Measurements from ENCODE around the gene CADPS.

CADPS gene

DNA sequence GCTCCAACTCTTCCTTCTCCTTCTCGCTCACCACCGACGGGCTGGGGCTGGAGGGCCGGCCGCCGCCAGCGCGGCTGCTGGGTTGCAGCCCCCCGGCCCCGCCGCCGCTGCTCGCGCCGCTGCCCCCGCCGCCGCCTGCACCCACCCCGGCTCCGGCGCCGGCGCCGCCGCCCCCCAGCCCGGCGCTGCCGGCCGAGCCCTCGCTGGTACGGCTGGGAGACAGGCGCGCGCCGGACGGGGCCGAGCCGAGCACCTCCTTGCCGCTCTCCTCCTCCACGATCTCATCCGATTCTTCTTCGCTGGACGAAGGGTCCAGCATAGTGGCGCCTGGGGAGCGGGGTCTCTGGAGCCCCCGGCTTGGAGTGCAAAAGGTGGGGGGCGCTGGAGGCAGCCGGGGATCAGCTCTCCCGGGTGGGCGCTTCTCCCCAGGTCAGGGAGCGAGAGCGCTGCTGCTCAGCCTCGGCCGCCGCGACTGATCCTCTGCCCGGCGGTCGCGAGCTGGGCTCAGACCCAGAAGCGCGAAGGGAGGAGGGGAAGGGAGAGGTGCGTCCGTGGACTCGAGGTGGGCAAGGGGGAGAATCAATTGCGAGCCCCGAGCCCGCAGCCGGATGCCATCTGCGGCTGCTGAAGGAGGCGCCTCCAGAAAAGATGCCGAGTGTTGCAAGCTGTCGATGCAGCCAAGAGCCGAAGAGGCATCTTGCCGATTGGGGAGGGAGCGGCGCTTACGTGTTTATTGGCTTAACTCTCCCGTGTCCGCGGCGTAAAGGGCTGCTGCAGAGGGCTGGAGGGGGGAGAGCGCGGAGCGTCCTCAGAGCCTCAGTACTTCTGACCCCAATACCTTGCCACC lies at the start of gene CADPS:
CADPS (minus strand) TSS at position 706 of the 847 bp plus-strand sequence; CDS start at position 319, 387 bp downstream.
- DNase-seq: peak; percentile 22

DNA sequence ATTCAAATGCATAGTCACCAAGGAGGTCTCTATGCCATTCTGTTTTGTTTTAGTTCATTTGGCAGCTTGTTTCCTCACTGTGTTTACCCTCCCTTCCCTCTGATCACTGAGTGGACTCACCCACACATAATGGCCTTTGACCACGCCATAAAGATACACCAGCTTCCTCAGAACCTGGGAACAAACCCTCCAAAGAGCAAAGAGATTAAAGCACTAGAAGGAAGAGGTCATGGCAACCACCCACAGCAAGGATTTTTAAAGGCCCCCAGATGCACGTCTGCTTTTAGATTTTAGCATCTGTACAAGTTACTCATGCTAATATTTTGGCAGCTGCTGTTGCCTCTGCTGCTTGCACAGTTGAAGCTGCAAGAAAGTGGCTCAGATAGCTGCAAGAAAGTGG lies 47.9 kb upstream of the CADPS start:
- DNase-seq: no peak

DNA sequence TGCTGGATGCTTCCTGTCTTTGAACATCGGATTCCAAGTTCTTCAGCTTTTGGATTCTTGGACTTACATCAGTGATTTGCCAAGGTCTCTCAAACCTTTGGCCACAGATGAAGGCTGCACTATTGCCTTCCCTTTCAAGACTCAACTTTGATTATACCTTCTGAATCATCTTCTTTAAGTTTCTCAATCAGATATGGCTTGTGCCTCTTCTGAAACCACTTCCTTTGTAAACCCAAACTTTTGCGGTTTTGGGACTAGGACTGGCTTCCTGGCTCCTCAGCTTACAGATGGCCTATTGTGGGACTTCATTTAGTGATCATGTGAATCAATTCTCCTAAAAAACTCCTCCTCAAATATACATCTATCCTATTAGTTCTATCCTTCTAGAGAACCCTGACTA lies 47.1 kb upstream of the CADPS start:
- no peak for DNase-seq

DNA sequence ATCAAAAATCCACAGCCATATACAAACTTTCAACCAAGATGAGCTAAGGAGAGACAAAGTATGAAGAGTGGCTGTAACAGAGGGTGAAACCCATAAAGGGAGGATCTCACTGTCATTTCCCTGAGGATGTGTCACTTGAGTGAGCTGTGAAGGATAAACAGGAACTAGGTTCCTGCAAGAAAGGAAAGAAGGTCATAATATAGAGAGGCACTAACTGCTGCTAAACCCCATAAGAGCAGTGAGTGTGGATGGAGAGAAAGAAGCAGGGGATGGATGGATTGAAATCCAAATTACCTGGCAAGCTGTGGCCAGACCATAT lies 45.2 kb upstream of the CADPS start:
- DNase-seq: no peak

DNA sequence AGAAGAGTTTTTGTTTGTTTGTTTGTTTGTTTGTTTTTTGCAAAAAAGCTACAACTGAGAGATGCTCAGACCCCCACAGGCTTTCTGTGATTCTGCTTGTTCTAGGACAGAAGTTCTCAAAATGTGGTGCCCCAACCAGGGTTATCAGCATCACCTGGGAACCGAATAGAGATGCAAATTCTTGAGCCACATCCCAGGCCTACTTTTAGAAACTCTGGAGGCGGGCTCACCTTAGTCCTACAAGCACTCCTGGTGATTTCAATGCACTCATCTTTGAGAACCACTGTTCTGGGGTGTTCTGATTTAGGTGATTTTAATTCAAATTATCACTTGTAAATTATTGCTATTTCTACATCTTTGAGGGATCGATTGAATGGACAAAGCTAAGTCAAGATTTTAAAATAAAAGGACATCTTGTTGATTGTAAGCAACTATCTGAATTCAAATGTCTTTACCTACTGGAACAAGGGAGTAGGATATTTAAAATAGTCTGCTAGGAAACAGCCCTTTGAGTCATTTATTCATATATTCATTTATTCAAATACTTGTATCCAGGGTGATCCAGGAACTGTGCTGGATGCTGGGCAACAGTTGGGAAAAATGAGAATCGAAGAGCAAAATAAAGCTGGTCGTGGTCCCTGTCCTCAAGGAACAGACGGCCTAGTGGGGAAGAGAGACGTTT lies 44.7 kb upstream of the CADPS start:
- no peak for DNase-seq

DNA sequence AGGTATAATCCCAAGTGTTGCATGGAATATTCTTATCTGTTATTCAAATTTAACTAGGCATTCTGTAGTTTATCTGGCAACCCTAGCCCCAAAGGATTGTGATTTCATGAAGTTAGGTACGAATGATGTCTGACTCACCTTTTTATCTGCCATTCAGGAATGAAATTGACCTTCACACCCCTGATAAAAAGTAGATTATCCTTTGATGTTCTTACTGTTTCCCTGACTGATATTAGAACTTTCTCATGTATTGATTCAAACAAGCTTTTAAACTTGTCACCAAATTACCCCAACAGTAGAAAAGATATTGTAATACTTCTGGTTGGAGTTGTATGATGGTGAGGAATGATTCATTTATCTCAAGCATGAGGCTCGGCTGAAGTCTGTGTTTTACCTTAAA lies 43.6 kb upstream of the CADPS start:
- no peak for DNase-seq

DNA sequence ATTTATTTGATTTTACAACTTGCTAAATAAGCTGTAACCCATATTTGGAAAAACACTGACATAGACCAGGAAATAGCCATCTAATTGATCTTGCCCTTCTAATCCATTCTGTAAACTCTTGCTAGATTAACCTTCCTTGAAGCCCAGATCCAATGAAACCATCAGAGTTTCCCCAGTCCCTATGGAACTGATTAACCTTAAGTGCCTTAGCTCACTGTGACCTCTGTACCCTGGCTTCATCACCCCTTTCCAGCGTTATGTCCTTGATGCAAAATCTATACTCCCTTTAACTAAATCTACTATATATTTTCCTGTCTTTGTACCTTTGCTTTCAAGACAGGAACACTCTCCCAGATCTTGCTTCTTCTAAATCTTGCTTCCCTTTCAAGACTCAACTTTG lies 42.9 kb upstream of the CADPS start:
- DNase-seq: no peak

DNA sequence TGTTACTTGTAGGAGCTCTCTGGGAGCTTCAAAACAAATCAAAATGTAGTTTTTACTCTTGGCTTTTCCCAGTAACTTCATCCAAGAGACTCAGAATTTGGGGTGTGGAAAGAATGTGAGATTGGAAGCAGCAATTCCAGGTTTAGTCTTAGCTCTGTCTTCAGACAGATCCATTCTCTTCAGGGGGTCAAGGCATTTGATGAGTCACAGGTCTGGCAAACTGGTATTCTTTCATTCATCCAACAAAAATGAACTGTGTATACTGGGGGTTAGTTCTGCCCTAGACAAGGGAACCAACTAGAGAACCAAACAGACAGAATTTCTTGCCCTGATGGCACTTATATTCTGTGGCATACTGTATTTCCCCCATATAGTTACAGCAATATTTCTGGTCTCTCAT lies 36.3 kb upstream of the CADPS start:
- DNase-seq: no peak

DNA sequence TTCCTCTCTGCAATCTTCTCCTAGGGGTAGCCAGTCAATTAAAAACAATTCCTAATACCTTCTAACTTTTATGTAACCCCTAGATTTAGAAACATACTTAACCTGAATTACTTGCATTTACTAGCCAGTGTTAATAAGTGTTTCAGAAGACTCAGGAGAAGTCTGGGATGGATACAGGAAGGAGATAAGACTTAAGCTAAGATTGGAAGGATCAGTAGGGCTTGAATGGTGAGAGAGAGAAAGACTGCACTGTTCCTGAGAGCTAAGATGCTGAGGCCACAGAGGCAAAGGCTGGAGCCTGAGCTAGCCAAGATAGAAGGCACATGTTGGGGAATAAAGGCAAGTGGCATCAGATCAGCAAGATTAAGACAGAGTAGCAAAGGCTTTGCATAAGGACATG lies 30.1 kb upstream of the CADPS start:
- DNase-seq: no peak

DNA sequence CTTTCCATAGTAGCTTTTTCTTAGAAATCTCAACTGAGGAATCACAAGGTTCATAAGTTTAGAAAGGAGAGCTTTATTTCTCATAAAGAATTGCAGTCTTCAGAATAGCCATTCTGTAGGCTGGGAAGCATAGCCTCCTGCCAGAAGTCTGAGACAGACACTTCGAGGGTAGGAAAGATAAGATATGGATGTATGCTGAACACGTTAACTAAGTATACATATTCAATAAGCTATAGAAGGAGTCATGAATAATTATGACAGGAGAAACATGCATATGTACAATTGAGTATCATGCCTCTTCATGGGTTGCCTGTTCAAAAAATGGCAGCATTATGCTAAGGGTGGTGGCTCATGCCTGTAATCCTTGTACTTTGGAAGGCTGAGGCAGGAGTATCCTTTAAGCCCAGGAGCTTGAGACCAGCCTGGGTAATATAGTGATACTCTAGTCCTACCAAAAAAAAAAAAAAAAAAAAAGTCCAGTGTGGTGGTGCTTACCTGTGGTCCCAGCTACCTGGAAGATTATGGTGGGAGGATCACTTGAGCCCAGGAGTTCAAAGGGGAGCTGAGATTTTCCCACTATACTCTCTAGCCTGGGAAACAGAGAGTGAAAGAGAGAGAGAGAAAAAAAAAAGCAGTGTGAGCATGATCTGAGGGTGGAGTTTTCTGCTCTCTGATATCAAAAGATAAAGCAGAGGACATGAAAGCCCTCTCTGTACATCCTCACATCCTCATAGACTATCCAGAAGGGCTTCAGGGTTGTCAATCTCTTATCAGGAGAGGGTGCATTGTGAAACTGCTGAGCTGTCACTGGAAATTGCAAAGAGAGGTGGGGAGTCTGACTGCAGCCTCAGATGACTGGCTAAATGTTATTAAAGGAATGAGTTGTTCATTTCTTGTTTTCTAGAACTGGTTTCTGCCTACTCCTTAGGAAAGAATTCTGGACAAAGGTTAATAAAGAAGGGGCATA lies 23.6 kb upstream of the CADPS start:
- DNase-seq: no peak

DNA sequence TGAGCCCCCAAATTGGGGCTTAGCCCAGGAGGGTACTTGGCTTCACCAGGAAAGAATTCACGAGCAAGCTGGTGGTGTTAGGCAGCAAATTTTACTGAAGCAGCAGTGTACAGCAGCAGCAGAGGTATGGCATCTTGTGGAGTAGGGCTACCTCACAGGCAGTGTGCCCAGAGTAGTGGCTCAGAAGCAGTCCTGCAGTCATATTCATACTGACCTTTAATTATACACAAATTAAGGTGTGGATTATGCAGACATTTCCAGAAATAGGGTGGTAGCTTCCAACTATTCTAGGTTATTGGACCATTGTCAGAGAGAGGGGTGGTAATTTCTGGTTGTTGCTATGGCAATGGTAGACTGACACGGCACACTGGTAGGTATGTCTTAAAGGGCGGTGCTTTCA lies 20.7 kb upstream of the CADPS start:
- no peak for DNase-seq

DNA sequence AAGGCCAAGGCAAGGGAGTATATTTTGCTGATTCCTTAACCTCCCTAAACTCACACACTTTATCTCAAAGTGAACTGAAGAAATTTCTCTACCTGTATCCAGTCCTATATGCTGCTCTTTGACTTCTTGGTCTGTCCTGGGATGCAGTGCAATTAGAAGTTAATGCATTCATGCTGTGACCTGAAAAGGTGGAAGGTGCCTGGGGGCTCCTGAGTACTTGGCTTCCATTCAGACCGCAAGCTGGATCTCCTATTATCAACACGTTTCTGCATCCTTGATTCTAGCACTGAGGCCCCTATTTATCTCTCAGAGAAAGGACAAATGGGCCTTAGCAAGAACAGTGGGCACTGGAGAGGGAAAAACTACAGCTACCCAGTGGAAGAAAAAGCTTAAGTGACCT lies 17.7 kb upstream of the CADPS start:
- DNase-seq: no peak

DNA sequence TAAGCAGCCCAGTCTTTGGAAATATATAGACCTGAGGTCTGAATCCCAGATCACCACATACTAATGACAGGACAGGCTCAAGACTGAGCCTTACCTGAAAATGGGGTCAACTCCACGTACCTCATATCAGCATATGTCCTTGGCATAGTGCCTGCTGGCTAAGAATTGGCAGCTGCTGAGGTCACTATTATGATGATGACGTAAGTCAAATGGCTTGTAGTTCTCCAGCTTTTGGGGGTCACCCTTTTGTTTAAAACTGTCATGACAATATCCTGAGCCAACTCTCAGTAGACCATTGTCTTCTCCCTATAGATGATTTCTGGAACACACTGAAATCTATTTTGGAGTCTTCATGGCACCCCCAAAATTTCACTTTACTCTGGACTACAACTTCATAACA lies 16.8 kb upstream of the CADPS start:
- DNase-seq: no peak

DNA sequence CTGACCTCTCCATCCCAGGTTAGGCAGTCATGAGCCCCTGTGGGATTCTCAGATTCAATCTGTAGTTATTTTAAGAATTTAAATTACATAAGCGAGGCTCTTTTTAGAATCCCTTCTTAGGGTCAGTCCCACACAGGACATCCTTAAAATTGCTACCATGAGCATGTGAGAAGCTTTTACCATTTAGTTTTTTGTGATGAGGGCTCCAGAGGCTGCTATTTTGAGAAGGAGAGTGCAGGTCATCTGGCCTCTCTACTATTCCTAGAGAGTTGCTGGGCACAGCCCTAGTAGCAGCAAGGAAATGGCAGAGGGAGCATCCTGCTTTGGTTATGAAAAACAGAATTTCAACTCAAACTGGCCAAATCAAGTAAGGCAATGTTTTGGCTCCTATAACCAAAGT lies 13.6 kb upstream of the CADPS start:
- no peak for DNase-seq

DNA sequence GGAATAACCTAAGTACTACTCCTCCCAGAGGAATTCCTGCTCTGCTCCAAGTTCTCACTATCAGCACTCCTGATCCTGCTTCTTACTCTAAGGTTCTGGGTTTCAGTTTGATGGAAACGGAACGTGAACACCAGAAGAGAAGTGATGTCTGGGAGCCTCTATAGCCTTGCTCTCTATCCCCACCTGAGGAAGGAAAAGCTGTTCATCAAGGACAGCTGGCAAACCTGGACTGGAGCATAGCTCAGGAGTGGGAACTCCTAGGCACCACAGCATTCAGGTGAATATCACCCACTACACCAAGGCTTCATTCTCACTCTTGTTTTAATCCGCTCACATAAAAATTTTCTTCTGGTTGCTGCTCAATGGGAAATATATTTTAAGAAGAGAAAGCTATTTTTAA lies 13.0 kb upstream of the CADPS start:
- no peak for DNase-seq

DNA sequence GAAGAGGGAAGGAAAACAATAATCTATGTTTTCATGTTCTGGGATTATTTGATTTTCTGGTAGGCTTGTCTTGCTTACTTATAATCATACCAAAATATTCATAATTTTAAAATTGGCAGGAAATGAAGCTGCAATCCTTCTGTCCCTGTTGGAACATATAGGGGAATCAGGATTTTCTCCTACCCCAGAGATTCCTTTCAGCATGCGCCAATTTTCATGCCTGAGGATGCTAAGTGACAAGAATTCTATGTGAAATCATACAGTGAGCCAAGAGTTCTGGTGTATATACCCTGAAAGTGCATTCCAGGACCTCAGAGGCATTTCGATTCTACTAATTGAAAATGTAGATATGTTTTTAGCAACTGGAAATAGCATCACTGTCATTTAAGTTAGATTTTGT lies 9.9 kb upstream of the CADPS start:
- no peak for DNase-seq

DNA sequence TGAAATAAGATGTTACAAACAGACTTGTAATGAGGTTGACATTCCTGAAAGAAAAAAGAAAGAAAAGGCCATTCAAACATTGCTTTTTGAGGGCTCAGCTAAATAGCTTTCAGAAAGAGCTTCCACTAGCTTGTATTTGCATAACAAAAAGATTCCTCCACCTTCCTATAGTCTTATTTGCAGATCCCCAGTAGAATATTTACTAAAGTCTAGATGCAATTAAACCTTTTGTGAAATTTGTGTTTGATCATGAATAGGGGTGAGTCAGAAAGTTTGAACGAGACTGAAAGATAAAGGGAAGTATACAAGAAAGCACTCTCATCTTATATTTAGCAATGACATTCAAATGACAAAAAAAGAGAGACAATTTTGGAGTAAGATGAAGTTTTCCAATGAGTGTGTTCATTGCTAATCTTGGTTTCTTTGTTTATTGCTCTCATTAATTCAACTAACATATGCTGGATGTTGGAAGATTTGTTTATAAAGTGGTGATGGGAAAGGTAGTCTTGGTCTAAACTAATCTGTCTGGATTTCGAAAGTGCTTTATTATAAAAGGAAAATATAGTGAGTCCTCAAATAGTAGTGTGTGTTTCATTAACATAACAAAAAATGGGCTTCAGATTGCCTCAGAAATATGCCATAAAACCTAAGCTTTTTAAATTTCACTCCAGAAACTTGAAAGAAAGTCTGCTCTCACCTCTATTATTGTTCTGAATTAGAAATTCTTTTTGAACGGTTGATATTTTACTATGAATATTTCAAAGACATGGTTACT lies 9.1 kb upstream of the CADPS start:
- DNase-seq: no peak

DNA sequence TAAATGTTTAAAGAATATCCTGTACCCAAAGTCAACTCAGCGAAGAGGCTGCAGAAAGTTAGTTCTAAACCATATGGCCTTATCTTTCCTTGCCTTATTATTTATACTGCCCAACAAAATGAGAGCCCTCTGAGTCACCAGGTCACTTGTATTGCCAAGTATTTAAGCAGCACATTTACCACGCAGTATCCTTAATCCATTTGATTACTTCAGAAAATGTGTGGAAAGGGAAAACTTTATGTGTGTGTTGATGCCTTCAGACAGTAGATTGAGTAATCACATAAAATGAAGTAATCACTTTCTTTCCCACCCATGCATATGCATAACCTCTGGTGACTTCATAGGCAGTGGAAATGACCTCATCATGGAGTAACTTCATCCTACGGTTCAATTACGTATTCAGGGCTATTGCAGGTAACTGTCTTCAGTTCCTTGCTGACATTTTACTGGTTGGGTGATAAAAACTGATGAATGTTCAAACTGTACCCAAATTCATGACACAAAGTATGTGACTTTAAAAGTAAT lies 7.5 kb upstream of the CADPS start:
- DNase-seq: no peak

DNA sequence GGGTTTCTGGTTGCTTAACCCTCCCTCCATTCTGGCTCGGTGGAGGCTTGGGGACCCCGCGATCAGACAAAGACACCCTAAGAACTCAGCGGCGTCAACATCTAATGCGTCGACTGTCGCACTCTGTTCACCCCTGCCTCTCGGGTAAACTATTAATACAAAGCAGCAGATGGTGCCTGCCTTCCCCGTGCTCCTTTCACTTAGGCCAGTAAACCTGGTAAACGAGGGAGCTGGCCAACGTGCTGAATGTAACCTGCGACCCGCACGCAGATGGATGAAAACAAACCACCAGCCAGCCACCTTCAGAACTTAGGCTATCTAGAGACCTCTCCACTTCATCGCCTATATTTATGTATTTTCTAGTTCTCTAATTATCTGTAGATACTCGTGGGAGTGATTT lies 848 bp upstream of the CADPS start:
- no peak for DNase-seq

DNA sequence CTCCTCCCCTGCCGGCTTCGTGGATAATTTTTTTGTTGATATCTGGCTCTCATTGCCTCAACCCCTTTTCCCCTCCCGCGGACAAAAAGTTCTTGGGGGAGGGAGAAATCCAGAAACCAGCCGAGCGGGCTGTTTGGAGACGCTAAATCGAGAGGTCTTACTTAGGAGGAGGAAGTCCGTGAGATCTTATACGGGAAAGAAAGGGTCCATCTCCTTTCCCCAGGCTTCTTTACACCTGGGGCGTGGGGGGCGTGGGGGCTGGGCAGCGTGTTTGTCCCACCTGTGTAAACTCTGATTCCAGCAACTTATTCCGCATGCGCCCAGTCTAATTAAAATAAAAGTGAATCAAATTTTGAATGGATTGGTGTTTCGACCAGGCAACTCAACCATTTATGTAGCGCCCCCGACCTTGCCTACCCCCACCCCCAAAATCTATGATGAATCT lies 364 bp upstream of the CADPS start:
- DNase-seq: no peak

DNA sequence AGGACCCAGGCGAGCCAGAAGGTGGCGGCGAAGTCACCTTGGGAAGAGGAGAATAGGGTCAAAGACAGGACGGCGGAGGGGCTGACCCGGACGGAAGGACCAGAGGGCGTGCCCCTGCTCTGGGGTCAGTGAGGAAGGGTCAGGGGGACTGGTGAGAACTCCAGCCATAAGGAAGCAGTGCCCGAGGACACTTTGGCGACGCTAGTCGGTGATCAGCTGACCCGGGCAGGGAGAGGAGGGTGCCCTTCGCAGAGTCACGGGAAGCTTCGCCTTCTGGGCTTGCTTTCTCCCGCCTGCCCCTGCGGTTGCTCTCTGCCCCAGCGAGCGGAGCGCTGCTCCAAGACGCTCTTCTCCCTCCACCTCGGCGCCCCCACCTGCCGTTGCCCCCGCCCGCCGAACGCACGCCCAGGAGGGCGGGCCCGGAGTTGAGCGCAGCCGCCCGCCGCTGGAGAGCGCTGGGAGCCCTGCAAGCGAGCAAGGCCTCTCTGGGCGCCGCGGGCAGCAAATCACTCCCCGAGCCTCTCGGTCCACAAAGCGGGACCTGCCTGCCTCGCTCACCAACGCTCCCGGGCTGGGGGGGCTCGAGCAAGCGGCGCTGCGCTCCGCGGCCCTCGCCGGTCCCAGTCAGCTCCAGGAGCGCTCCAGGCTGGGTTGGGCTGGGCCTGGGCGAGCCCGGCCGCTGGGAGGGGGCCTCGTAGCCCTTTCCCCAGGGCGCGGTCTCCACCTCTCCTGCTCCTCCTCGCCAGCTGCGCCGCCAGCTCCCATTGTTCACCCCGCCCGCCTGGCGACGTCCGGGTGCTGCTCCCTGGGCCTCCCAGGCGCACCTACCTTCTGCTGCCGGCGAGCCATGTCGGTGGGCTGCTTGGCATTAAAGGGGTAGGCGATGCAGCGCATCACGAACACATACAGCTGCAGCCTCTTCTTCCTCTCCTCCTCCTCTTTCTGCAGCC lies 1.2 kb downstream of the CADPS start:
- DNase-seq: peak; percentile 46

Data from COR-L47 (cell line).